Activated naive CD4-positive, alpha-beta T cell (primary cell): Measurements from ENCODE around the gene TRIM44.
"Not testable (repeated sequence)": the region's sequence is repeated elsewhere in the genome, so short reads cannot be mapped to it uniquely, and the experiment has no call there.

ENCODE experiments used
- DNase-seq, 4 experiments: peaks; one replicate each; lab custom pipeline; 2025; lab: John Stamatoyannopoulos, UW

TRIM44 gene

DNA sequence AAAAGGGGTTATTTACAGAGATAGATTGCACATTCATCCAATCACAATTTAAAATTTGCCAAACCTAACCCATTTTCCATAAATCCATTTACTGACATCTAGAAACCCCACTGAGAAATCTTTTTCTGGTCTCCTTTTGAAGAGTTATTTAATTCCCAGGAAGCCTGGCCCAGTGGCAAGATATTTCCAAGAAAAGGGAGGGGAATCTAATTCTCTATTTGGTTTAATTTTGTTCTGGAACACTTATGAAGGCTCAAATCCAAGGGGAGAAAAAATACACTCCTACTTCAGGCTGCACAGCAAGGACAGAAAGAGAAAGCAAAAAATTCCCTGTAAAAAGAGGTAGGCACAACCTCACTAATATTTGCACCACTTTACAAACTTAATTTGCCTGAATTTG, 193.1 kb downstream of the TRIM44 start:
- no peak for DNase-seq

DNA sequence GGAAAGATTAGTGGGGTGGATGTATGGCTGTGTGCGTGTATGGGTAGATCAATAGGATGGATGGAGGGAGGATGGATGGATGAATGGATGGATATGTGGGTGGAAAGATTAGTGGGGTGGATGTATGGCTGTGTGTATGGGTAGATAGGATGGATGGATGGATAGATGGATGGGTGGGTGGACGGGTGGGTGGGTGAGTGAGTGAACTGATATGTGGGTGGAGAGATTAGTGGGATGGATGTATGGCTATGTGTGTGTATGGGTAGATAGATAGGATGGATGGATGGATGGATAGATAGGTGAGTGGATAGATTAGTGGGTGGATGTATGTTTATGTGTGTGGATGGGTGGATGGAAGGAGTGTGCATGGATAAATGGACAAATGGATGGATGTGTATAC, 193.7 kb downstream of the TRIM44 start:
- no peak for DNase-seq

DNA sequence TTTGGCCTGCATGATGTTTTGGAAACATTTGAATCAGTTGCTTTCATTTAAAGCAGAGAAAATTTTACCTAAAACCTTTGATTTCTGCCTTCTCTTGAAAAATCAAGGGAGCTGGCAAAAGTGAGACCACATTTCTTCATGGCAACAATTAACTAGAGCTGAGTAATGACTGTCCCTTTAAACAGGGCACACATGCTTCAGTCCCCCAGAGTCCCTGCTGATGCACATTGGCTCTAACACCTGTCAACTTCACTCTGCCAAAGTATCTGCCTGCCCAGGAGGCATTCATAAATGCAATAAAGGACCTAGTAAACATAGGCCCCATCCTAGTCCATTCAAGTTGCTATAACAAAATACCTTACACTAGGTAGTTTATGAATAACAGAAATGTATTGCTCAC, 194.2 kb downstream of the TRIM44 start:
- no peak for DNase-seq

DNA sequence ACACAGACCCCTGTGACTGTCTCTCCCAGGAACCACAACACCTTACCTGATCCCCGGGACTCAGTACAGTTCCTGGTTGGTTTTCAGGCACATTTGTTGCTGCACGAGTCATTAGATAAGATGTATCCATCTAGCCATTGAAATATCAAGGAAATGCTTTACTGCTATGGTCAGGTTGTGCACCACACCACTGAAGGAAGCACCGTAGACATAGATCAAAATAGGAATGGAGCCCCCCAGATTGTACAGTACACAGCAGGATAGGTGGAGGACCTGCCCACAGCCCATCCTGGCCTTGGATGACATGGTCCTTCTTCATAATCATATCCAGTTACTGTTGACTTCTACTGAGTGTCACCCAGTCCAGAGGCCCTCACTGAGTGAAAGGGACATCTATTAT, 195.3 kb downstream of the TRIM44 start:
- no peak for DNase-seq

DNA sequence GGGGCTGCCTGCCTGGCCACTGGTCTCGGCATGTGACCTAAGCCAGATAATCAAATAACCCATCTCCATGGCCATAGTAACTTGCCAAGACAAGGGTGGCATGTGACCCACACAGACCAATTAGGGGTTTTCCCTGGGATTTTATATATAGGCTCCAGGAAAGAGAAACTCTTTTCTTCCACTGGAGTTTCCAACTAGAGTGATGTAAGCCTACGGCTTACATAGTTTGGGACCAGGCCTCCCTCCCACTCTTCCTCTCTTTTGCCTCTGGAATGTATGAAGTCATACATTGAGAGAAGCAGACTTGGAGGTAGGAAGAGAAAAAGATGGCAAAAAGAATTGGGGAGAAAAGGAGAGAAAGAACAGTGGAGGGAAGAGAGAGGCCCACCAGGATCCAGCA, 196.7 kb downstream of the TRIM44 start:
- no peak for DNase-seq

DNA sequence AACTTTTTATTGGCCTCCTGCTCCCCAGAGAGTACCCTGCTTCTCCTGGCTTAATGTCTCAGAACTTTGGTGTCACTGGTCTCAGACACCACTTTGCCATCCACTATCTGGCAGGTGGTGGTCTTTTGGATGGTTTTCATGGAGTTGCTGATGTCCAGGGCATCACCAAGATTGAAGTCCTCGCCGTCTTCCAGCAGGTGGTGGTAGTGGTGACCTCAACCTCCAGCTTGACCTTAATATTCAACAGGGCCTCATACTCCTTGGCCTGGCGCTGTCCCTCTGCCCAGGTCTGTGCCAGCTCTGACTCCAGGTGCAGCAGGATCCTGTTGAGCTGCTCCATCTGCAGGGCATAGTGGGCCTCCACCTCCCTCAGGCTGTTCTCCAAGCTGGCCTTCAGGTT, 197.6 kb downstream of the TRIM44 start:
- not testable (repeated sequence) for DNase-seq

DNA sequence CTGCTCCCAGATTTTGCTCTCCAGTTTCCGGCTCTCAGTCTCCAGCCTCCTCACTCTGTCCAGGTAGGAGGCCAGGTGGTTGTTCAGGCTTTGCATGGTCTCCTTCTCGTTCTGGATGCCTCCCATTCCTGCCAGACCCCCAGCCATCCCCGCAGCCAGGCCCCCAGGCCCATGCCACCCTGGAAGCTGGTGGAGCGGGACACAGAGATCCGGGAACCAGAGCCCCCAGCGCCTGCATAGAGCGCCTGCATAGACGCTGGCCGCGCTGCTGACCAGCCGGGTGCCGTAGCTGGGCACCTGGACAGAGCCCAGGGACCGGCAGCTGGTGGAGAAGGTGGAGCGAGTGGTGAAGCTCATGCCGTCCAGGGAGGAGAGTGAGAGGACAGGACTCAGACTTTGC, 198.6 kb downstream of the TRIM44 start:
- no peak for DNase-seq

DNA sequence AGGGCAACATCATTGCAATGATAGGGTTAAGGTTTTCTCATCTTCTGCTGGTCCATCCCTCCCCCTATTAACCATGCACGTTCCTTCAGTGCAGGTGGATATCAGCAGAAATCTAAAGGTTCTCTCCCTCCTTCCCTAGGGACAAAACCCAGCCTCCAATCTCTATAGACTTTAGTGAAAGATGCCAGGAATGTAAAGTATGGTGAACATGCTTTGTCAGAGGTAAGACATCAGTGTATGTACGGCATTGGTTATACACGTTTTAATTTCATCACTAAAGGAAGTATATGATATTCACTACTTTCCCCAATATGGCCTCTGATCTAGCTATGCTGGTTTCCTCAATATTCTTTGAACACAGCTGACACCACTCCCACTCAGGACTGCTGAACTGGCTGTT, 200.1 kb downstream of the TRIM44 start:
- DNase-seq, result no peak

DNA sequence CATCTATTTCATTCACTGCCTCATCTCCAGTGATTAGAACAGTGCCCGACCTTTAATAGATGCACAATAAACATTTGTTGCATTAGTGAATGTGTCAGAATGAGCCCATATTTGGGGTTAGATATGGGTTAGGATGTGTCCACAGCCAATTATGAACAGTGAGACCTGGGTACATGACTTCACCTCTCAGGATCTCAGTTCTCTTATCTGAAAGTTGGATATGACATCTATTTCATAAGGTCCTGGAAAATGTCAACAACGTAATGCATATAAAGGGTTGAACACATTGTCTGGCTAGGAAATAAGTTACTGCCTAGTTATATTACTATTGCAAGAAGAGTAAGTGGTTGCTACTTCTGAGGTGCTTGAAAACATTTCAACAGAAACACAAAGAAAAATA, 201.6 kb downstream of the TRIM44 start:
- DNase-seq, result no peak

DNA sequence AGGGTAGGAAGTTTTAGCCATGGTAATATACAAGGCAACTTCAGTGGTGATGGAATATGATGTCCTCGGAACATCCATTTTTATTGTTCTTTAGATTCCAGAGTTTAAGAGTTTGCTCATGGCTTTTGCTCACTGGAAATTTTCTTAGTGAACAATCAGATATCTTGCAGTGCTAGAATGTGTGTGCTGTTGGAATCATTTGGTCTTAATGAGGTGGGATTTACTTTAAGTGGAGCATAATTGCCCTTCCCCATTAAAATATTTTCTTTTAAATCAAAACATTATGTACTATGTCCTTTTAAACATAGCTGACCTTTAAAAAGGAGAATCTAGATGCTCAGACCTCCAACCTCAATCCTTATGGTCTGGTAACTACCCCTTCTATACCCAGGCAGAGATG, 204.0 kb downstream of the TRIM44 start:
- DNase-seq, result no peak
